Hematopoietic multipotent progenitor cell treated with erythropoietin and hydrocortisone succinate and interleukin-3 and kit ligand, for 8 days (in vitro differentiated cells): ENCODE results near the gene NKAIN2.
"Not testable (repeated sequence)": the region's sequence is repeated elsewhere in the genome, so short reads cannot be mapped to it uniquely, and the experiment has no call there.

ENCODE experiments used
- DNase-seq: peaks from one replicate; pipeline ENCODE4 v3.0.0-alpha.2; 2015

Gene NKAIN2

DNA sequence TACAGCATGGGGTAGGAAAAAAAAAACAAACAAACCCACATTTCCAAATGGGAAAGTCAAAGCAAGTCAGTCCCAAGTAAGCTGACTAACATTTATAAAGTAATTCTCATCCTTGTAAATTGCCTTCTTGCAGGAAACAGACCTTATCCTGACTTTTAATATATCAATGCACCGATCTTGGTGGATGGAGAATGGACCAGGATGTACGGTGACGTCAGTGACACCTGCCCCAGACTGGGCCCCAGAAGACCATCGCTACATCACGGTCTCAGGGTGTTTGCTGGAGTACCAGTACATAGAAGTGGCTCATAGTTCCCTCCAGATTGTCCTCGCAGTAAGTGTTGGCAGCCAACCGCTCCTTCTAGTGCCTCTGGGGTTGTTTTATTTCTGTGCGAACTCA lies 854.4 kb downstream of the NKAIN2 start:
- no peak for DNase-seq

DNA sequence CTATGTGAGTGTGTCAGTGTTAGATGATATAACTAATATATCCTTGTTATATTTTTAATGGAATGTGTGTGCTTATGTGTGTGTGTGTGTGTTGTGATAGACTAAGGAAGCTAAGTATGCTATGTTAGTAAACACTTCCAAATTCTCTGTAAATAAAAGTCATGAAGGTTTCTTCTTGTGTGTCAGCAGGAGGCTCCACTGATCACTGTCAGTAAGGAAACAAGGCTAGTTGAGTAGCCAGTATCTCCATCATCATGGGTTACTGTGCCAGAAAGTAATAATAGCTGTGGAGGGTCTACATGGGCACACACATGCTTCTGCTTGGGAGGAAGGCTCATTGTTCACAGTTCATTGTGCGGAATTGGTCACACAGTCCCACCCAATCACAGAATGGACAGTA lies 855.8 kb downstream of the NKAIN2 start:
- no peak for DNase-seq

DNA sequence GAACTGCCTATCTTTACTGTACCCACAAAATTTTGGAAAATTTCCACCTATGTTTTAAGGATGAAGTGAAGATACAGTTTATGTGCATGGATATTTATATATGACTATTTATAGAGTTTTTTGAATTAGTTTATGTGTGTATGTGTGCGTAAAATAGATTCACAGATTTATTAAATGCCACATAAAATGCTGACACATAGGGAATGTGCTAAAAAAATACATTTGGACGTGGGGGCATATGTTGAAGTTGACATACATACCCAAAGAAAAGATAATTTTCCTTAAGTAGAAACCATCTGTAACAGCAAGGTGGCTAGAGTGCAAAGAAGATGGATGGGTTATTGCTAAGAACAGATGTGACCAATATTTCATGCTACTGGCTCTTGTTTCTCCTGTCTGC lies 856.5 kb downstream of the NKAIN2 start:
- DNase-seq = no peak

DNA sequence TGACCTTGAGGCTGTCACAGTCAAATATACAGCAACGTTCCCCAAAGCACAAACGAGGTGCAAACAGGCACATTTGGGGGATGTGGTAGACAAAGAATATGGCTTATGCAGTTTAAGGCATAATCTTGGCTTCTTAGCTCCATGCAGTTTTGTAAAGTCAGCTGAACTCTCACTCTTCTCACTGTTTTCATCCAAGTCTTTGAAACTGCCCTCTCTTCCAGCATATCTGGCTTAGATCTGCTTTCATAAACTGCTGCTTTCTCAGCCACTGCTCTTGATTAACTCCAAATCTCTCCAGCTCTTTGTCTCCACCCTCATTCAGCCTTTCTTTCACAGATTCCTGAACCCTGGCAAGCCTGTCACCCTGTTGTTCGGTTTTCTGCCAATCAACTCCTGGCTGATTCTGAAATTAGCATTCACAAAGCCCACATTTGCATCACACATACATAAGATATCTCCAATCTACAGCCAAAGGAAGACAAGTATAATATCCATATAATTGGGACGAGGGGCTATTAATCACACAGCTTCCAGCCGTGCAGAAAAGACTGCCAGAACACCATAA lies 857.5 kb downstream of the NKAIN2 start:
- DNase-seq = no peak

DNA sequence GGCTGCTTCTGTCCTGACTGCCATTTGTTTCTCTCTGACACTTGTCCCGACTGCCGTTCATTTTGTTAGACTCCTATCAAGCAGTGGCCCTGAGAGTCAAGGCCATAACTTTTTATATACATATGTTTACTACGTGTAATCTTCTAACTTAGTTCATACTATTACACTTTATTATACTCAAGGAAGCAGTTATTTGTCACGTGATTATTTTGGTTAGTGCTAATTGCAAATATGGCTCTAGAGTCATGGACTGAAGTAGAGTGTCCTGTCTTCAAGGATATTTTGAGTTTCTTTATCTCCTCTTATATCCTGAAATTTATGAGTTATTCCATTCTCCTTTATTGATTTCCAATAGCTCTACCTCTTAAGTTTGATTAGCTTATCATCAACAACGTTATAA lies 864.4 kb downstream of the NKAIN2 start:
- no peak for DNase-seq

DNA sequence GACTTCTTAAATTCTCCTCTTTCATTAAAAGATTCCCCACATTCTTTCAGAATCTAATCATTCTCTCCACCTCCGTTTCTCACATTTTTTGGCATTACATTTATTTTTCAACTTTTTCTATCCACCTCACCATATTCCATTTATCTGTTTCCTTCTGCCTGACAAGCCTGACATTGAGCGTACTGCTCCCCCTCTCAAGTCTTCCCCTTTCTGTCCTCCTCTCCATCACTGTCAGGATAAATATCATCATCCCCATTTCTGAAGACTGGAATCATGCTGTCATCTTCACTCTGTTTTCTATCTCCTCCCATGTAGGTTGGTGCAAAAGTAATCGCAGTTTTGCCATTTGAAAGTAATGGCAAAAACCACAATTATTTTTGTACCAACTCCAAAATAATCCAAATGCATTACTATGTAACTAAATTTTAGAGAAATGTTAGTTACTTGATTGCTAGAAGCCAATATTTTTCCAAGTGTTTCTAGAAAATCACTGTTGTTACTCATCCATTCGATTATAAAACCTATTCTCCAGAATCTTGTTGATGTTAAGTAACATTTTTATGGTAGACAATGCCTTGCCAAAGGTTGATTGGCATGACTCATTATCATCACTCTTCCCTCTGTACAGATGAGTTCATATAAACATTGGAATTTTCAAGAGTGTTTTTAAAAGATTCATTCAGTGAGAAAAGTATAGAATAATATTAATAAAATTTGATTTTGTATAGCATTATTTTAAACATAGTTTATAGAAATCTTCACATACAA lies 866.2 kb downstream of the NKAIN2 start:
- DNase-seq = no peak

DNA sequence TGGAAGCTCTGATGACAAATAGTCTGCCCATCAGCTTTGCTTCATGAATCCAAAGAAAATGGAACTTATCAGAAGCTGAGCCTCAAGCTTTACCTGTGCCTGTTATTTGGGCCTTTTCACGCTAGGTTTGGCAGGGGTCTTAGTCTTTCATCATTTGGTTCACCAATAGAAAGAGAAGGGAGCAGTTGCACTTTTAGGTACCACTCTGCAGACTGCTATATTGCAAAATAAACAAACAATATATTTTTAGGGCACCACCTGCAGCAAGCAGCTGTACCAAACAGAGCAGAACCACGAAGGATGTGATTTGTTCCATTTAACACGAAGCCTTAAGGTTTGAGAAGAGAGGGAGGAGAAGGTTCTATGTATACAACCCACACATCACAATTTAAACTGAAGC lies 867.1 kb downstream of the NKAIN2 start:
- no peak for DNase-seq

DNA sequence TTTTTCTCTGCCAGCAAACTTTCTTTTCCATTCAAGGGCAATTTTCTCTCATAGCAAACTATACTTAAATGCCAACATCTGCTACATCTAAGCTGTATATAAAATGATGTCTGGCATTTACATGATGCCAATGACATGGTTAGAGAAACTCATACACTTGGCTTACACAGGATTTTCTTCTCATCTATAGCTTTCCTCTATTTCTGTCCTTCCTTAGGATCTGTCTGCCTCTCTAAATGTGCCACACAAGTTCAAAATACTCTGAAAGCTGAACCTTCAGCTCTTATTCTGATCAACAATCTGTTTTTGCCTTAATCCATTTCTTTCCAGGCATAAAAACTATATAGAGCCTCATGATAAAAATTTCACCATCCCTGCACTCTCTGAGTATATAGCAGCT lies 867.7 kb downstream of the NKAIN2 start:
- no peak for DNase-seq

DNA sequence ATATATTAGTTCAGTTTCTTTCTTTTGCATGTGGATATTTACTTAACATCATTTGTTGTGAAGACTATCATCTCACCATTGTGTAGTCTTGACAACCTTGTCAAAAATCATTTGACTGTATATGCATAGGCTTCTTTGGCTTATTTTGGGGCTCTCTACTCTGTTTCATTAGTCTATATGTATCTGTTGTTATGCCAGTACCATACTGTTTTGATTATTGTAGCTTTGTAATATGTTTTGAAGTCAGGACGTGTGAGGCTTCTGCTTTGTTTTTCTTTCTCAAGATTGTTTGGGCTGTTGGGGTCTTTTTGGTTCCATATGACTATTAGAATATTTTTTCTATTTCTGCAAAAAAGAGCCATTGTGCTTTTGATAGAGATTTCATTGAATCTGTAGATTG lies 870.4 kb downstream of the NKAIN2 start:
- DNase-seq = no peak

DNA sequence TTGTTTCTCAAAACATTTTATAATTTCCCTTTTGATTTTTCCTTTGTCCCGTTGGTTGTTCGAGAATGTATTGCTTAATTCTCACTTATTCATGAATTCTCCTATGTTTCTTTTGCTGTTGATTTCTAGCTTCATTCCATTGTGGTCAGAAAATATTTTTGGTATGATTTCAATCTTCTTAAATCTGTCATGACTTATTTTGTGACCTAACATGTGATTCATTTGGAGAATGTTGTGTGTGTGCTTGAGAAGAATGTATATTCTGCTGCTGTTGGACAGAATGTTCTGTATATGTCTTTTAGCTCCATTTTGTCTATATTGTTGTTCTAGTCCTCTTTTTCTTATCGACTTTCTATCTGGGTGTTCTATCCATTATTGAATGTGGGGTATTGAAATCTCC lies 872.4 kb downstream of the NKAIN2 start:
- DNase-seq = no peak

DNA sequence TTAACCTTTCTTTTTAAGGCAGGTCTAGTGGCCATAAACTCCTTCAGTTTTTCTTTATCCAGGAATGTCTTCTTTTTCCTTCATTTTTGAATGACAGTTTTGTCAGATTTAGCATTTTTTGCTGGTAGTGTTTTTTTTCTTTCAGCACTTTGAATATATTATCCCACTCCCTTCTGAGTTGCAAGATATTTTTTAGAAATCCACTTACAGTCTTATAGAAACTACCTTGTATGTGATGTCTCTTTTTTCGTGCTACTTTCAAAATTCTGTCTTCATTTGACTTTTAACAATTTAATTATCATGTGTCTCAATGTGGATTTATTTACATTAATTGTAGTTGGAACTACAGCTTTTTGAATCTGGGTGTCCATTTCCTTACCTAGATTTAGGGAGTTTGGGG lies 874.2 kb downstream of the NKAIN2 start:
- DNase-seq = no peak

DNA sequence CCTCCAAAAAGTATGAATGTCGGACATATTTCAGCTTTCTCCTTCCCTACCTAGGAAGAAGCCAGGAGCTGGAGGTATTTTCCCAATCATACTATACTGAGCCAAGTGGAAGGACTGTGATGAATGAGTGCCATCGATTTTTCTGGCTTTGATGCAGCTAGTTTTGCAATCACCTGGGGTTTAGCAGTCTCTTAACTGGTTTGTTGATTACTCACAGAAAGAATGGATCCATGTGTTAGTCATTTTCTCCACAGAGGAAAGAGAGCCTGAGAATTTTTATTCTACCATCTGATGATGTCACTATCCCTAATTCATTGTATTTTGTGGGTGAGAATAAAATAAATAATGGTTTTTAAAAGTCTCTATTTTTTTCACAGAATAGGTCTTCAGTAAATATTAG lies 875.7 kb downstream of the NKAIN2 start:
- DNase-seq = no peak

DNA sequence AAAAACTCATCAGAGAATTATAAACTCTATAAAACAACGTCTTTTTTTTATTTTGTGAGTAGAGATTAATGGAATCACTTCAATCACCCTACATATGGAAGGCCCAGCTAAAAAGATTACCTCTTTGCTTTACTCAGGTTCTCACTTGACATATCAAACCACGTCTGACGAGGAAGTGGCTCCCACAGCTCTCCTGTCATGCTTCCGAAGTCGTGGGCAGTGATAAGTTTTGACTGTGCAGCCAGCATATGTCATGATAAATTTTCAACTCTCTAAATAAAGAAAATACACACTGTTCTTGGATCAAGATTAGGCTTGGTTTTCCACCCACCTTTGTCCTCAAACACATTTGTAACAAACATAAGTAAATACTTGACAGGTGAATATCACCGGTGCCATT lies 879.1 kb downstream of the NKAIN2 start:
- no peak for DNase-seq

DNA sequence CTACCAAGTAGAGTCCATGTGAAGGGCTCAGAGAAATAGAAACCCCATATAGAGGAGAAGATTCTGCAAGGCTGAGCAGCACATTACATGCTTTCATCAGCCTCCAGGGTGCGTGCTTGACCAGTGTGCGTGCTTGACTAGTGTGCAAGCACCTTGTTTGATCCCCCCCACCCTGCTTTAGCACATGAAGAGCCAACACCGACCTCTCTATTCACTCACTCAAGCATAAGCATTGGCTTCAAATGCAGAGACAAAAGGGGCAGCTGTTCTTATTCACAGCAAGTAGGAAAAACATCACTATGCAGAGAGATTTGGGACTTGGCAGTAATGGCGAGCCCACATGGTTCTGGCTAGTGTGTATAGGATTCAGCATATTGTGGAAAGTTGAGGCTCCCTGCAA lies 879.8 kb downstream of the NKAIN2 start:
- DNase-seq = no peak

DNA sequence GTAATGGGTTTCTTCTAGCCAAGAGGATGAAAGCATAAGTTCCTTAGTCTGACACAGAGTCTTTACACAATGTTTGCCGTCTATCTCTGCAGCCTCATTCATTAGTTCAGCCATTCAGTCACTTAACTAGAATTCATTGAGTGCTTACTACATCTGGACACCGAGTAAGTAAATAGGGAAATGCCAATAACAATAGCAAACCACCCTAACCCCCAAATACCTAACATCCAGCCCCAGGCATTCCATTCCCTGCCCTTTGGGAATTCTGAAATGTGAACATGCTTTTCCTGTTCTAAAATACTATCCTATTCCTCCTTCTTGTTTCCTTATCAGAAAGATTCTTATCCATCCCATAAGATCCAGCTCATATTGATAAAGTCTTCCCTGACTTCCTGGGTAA lies 881.0 kb downstream of the NKAIN2 start:
- DNase-seq = no peak

DNA sequence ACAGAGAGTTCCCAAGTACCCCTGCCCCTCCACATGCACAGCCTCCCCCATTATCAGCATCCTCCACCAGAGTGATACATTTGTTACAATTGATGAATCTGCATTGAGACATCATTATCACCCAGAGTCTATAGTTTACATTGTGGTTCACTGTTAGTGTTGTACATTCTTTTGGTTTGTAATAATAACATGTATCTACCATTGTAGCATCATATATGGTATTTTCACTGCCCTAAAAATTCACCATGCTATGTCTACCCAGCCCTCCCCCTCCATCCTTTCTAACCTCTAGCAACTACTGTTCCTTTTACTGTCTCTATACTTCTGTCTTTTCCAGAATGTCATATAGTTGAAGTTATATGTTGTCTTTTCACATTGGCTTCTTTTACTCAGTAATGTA lies 884.7 kb downstream of the NKAIN2 start:
- no peak for DNase-seq

DNA sequence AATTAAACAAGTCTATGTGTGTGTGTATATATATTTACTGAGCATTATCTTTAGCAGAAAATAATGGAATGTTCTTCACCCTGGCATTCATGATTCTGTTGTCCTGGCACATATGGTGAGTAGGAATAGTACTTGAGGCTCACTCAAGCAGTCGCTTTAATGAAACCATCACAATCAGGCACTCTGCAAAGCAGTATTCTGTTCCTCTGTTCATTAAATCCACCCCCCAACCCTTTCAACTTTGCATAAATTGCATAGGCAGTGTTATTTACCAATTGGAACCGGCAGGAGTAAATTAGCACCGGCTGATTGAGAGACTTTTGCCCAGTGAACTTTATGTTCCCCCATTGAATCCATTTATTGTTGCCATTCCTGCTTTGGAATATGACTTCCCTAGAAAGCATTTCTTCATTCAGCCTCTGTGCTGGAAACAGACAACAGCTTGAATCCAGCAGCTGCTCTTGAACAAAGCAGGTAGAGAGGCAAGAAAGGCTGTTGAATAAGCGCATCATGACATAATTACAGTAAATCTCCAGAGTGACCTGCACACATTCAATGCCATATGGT lies 890.6 kb downstream of the NKAIN2 start:
- DNase-seq = no peak

DNA sequence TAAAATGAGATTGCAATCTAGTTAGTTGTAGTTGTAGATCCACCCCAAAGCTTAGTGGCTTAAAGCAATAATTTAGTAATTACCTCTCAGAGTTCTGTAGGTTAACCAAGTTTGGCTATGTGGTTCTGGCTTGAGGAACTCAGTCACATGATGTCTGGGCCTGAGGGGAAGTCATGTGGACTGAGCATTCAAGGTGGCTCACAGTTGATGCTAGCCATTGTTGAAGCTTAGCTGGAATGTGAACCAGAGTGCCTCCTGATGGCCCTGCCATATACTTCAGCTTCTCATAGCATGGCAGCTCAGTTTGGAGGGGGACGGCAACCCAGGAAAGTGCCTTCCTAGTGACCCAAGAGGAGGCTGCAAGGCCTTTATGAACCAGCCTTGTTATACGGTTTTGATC lies 895.4 kb downstream of the NKAIN2 start:
- no peak for DNase-seq

DNA sequence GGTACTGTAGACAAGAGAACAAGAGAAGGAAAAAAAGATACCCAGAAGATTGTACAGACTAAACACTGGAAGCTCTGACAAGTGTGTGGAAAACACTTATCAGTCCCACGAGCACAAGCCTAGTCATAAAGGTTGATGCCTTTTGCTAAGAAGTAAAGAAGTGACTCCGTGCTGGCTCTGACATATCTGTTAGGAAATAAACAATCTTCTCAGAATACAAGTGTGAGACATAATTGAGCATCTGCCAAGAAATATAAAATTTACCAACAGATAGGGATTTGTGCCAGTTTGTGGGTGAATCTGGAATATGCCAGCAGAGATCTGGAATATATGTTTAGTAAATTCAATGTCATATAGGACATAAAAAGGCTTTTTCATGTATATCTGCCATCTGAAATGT lies 899.9 kb downstream of the NKAIN2 start:
- no peak for DNase-seq

DNA sequence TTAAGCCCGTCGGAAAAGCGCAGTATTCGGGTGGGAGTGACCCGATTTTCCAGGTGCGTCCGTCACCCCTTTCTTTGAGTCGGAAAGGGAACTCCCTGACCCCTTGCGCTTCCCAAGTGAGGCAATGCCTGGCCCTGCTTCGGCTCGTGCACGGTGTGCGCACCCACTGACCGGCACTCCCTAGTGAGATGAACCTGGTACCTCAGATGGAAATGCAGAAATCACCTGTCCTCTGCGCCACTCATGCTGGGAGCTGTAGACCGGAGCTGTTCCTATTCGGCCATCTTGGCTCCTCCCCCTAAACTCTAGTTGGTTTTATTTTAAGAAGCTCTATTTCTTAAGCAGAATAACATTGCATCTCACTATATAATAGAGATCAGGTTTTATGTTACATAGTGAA lies 908.9 kb downstream of the NKAIN2 start:
- DNase-seq = not testable (repeated sequence)

DNA sequence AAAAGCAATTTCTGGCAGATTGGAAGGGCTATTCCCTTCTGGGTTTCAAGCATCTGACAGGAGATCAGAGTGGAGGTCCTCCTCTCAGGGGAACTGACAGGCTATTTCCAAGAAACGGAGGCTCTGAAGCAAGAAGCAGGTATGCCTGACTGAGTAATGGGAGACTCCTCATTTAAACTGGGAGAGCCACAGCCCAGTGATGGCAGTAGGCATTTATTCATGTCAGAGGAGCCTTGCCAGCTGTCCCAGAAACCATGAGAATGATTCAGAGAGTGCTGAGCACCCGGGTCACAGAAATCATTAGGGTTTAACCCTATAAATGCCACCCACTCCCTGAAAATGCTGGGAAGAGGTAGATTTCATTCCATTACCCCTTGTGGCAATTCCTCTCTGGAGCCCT lies 911.1 kb downstream of the NKAIN2 start:
- DNase-seq = no peak

DNA sequence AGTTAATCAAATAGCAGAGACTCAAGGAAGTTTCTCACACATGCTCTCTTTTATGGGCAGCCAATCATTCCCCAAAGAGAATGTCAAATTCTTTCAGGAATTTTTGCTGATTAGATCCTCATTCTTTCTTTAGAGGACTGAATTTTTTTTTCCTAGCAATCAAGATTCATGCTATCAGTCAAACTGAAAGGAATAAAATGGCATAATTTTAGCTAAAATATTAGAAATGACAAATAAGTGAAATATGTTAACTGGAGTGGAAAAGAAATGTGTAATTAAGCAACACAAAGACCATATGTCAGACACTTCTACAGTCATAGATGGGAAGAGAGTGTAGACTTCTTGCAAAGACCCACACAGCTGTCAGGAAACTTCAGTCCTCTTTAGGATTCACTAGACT lies 916.2 kb downstream of the NKAIN2 start:
- DNase-seq = no peak

DNA sequence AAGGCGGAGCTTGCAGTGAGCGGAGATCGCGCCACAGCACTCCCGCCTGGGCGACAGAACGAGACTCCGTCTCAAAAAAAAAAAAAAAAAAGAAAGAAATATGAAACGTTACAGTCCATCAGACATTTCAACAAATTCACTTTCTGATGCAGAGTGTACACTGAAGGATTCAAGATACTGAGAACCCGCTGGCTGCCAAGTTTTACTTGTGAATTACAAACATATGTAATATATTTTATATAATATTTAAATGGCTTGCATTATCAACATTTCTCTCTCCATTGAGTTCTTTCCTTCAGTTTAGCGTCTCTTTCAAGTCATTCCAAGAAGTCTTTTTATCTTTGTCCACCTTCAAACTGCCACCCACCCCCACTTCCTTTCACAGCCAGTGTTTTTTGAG lies 917.7 kb downstream of the NKAIN2 start:
- no peak for DNase-seq

DNA sequence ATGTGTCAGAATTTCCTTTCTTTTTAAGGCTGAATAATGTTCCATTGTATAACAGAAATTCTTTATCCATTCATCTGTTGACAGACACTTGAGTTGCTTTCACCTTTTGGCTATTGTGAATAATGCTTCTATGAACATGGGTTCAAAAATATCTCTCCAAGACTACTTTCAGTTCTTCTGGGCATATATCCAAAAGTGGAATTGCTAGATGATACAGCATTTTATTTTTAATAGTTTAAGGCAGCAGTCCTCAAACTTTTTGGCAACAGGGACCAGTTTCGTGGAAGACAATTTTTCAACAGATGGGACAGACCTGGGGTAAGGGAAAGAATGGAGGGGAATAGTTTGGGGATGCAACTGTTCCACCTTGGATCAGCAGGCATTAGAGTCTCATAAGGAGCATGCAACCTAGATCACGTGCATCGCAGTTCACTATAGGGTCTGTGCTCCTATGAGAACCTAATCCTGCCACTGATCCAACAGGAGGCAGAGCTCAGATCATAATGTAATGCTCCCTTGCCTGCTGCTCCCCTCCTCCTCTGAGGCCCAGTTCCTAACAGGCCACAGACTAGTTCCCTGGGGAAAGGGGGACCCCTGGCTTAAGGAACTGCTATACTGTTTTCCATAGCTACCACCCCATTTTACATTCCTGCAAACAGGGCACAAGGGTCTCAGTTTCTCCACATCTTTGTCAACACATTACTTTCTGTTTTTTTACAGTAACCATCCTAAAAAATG lies 918.6 kb downstream of the NKAIN2 start:
- peak; percentile 4 for DNase-seq
